C4-2B (cell line): ENCODE results near the gene SMCP.

Experiments
- ZFX ChIP-seq: fragments of 450-650 bp; IDR thresholded peaks from 2 replicates; pipeline ENCODE4 v1.6.1; 2017
- TF ChIP-seq, protein P1 (sequence below): fragments of 450-650 bp; conservative IDR thresholded peaks from 2 replicates; pipeline ENCODE4 v1.5.1; 2017; ENCODE audit warnings: mild to moderate bottlenecking

DNA sequence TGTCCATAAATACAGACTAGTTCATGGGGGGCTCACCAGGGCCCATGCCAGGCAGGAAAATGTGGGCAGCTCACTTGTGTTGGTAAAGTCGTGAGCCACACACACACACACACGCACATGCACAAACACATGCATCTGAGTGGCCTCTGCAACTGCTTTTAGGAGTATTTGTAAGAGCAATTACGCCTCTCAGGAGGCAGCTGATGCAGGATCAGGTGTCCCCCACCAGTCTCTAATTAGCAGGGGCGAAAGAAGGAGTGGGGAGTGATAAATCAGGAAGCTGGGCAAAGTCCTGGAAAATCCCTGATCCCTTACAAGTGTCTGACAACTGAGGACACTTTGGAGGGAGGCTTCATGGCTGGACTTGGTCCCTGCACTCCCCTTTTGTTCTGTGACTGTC is 24.5 kb downstream of the SMCP start:
- TF ChIP-seq, protein P1, sequence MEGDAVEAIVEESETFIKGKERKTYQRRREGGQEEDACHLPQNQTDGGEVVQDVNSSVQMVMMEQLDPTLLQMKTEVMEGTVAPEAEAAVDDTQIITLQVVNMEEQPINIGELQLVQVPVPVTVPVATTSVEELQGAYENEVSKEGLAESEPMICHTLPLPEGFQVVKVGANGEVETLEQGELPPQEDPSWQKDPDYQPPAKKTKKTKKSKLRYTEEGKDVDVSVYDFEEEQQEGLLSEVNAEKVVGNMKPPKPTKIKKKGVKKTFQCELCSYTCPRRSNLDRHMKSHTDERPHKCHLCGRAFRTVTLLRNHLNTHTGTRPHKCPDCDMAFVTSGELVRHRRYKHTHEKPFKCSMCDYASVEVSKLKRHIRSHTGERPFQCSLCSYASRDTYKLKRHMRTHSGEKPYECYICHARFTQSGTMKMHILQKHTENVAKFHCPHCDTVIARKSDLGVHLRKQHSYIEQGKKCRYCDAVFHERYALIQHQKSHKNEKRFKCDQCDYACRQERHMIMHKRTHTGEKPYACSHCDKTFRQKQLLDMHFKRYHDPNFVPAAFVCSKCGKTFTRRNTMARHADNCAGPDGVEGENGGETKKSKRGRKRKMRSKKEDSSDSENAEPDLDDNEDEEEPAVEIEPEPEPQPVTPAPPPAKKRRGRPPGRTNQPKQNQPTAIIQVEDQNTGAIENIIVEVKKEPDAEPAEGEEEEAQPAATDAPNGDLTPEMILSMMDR, result no peak
- no peak for TF ChIP-seq ZFX
